Measurements from ENCODE around the gene DUSP3.
"Not testable (repeated sequence)": the region's sequence is repeated elsewhere in the genome, so short reads cannot be mapped to it uniquely, and the experiment has no call there.

Gene DUSP3

DNA sequence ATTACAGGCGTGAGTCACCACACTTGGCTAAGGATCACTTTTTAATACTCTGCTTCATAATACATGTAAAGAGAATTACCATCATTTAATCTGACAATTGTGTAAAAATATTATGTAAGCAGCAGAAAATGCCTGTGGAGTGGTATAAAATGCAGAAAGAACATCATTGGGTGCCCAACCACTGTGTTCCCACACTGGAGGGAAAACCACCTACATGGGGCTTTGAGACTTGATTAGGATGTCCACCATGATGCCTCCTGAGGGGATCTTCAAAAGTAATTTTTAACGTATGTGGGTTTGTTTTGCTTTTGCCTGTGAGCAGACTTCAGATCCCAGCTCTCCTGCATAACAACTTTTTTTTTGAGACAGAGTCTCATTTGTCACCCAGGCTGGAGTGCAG, 20.3 kb upstream of the DUSP3 start:
- DNase-seq: no peak

DNA sequence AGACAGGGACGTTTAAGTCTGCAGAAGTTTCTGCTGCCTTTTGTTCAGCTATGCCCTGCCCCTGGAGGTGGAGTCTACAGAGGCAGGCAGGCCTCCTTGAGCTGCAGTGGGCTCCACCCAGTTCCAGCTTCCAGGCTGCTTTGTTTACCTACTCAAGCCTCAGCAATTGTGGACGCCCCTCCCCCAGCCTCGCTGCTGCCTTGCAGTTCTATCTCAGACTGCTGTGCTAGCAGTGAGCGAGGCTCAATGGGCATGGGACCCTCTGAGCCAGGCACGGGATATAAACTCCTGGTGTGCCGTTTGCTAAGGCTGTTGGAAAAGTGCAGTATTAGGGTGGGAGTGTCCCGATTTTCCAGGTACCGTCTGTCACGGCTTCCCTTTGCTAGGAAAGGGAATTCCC, 19.2 kb upstream of the DUSP3 start:
- DNase-seq: not testable (repeated sequence)

DNA sequence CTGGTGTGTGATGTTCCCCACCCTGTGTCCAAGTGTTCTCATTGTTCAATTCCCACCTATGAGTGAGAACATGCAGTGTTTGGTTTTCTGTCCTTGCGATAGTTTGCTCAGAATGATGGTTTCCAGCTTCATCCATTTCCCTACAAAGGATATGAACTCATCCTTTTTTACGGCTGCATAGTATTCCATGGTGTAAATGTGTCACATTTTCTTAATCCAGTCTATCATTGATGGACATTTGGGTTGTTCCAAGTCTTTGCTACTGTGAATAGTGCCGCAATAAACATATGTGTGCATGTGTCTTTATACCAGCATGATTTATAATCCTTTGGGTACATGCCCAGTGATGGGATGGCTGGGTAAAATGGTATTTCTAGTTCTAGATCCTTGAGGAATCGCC, 13.9 kb upstream of the DUSP3 start:
- not testable (repeated sequence) for DNase-seq

- no peak for DNase-seq
Observed at GRCh38 chr17:43791589-43791988, 12.8 kb upstream of the DUSP3 start.

DNA sequence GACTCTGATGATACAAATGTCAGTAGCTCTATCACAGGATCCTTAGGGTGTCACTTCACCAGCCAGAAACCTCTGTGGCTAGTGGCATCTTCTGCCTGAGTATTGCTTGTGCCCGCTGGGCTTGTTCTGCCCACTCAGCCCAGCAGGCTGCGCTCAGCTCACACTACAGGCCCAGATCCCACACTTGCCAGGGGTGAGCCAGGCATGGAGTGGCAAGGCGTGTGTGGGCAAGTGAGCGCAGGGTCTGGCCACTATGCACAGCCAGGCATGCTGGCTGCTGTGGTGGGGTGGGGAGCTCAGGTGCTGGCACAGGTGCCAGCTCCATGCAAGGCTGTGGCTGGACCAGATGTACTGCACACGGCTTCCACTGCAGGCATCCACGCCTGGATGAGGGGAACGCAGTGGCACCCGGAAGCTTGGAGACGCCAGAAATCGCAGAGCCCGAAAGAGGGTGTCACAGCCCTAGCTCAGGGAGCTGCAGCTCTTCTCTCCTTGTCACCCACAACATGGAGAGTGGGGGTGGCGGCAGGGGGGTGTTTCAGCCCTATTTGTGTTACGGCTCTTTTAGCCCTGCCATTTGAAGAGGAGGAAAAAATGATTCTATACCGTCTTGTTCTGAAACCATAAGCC, 11.6 kb upstream of the DUSP3 start:
- DNase-seq: no peak

GRCh38 chr17:43789482-43789881, 10.7 kb upstream of the DUSP3 start:
- no peak for DNase-seq

GRCh38 chr17:43788540-43788939, 9.8 kb upstream of the DUSP3 start:
- no peak for DNase-seq

GRCh38 chr17:43787728-43788127, 9.0 kb upstream of the DUSP3 start:
- DNase-seq: no peak

- DNase-seq: no peak
Observed at GRCh38 chr17:43784628-43785101, 5.9 kb upstream of the DUSP3 start.

DNA sequence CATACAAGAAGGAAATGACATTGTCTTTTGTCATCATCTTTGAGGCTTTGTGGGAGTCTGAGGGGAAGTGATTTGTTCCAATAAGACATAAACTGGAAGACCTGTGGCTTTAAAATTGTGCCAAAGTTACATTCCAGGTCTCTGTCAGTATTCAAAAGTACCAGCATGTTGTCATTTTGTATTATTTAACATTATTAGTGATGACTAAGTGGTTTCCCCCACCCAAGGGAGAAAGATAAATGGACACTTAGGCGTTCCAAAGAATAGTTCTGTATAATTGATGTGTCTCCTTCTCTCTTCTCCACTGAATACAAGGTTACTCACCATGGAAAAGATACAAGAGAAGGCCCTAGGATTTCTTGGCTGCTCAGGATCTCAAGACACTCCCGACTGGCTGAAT, 5.3 kb upstream of the DUSP3 start:
- no peak for DNase-seq

GRCh38 chr17:43782913-43783680, 4.3 kb upstream of the DUSP3 start:
- no peak for DNase-seq

DNA sequence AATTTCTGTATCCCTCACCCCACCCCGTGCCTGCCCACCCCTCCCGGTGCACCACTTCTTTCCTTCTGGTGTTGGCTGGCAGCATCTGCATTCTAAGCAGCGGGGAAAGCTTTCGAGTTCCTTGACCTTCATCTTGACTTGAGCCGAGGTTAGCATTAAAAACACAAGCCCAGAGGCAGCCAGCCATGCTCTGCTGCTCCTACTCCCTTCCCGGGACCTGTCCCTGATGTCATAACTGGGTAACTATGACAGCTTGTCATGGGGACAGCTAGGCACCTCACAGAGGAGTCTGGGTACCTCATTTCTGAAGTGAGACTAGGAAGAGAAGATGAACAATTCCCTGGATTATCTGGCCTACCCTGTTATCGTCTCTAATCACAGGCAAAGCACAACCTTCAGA, 1.4 kb upstream of the DUSP3 start, which contains the start of gene CFAP97D1:
Gene CFAP97D1 (plus strand): TSS at position 301 of the 400 bp plus-strand sequence. CDS start 28 bp downstream, at position 329.
- no peak for DNase-seq

GRCh38 chr17:43779145-43780125, 658 bp upstream of the DUSP3 start:
- DNase-seq: no peak

DNA sequence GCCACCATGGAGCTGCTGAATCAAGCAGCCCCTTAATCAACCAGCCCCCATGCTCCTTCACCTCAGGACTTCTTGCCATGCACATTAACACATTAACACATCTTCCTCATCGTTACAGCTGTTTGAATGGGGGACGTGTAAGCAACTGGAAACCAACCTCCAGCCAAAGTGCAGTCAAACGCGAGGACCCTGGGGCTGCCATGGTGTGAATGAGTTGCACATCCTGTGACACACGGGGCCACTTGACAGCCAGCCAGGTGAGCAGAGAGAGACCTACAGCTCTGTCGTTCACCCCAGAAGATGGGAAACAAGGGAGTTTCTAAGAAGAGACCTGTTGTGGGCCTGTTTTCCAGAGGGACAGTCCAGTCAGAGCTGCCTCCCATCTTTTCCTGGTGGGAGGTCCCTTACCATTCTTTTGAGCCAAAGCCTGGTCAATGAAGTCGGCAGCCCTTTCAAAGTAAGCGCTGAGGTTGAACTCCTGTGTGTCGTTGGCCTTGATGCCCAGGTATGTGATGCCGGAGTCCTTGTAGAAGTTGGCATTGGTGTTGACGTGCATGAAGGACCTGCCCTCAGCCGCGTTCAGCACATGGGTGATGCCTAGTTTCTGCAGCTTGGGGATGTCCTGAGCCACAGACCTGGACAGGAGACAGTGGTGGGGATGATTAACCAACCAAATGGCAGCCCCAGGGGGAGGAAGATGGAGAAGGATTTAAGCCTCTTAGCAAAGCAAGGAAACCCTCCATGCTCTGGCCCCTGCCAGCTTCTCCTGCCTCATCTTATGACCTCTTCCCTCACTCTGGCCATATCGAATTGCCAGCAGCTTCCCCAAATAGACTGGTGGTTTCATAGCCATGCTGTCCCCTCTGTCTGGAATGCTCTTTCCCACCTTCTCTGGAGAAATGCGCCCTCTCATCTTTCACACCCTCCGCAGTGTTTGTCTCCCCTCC, 4.2 kb downstream of the DUSP3 start:
- DNase-seq: no peak

GRCh38 chr17:43772877-43773648, 5.7 kb downstream of the DUSP3 start:
- DNase-seq: no peak

GRCh38 chr17:43771463-43771862, 7.3 kb downstream of the DUSP3 start:
- DNase-seq: no peak

GRCh38 chr17:43770957-43771356, 7.8 kb downstream of the DUSP3 start:
- no peak for DNase-seq

DNA sequence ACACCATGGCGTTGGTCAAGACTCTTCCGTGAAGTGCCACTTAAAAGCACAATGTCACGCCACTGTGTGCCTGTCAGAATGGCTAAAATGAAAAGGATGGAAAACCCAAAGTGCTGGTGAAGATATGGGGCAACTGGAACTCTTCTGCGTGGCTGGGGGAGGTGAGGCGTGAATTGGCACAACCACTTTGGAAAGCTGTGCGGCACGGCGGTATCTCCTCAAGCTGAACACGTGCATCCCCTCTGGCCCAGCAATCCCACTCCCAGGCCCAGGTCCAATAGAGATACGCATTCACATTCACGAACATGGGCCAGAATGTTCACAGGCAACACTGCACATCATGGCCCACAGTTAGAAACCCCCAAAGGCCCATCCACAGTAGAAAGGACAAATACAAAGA, 8.9 kb downstream of the DUSP3 start:
- DNase-seq: no peak

DNA sequence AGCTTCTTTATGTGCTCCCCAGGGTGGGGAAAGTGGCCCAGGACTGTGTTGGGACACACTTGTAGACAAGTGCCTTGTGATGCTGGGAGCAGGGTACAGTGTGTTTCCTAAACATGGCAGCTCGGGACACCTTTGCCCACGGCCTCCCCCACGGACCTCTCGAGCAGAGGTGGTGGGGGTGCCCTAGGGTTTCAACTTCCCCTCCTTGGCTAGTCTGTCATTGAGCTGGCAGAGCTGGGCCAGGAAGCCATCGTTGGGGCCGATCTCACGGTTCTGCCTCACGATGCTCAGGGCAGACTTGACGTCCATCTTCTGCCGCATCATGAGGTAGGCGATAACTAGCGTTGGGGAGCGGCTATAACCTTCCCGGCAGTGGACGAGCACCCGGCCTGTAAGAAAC, 9.4 kb downstream of the DUSP3 start:
- DNase-seq: no peak

DNA sequence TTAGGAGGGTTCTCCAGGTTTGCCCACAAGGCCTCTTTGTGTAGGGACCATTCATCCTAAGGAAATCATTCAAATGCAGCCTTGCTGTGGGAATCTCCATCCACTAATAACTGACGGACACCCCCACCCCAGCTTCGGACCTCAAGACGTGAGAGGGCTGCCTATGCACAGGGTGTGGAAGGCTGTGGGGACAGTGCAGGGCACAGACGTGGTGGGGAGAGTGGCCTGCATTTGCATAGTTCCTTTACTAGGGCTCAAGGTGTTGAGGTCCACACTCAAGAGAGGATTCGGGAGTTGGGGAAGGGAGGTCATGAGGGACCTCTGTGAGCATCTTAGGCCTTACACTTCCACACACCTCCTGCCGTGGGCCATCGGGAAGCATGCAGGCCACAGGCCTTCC, 9.8 kb downstream of the DUSP3 start:
- no peak for DNase-seq

GRCh38 chr17:43768382-43768781, 10.4 kb downstream of the DUSP3 start:
- no peak for DNase-seq

Data from activated effector memory CD4-positive, alpha-beta T cell treated with Interleukin-2 at 50 U/mL for 16 hours (primary cell).